ENCODE results near the gene OXCT2.

Gene OXCT2

GRCh38 chr1:39729030-39729429, 42.1 kb downstream of the OXCT2 start:
- DNase-seq = no peak

- no peak for DNase-seq
These were observed 43.2 kb downstream of the OXCT2 start for GRCh38 chr1:39727932-39728317.

- DNase-seq = no peak
These were observed 43.8 kb downstream of the OXCT2 start for GRCh38 chr1:39727221-39727931.

- DNase-seq = no peak
These were observed 44.5 kb downstream of the OXCT2 start for GRCh38 chr1:39726600-39726999.

- DNase-seq = no peak
These were observed 48.7 kb downstream of the OXCT2 start for GRCh38 chr1:39722495-39722894.

GRCh38 chr1:39721664-39722063, 49.5 kb downstream of the OXCT2 start:
- no peak for DNase-seq

- peak in 3 of 6 experiments; percentile 59 to 79 (median 78) for DNase-seq
These were observed 50.8 kb downstream of the OXCT2 start for GRCh38 chr1:39720094-39720999.

Measured in stimulated activated naive CD4-positive, alpha-beta T cell (primary cell).